Gastrocnemius medialis (tissue), 4 donors: Measurements from ENCODE around the gene THBS3.

Source experiments
- POLR2A ChIP-seq, 2 donors: fragments of 450-650 bp; IDR thresholded peaks; one replicate each; pipeline ENCODE4 v1.6.1; 2017; ENCODE audit warnings: antibody characterized with exemption in 2 of 2, mild to moderate bottlenecking in 2 of 2, moderate library complexity in 2 of 2
- TF ChIP-seq, protein P1 (sequence below), 5 experiments: fragments of 450-650 bp in 3 of 5; fragments of 200-600 bp in 2 of 5; sonication (generic) in 2 of 5; IDR thresholded peaks in 4 of 5; conservative IDR thresholded peaks in 1 of 5; 1 replicate in 4 of 5; 2 replicates in 1 of 5; pipeline ENCODE4 v1.5.1; 2016 to 2019; ENCODE audit warnings: antibody characterized with exemption in 5 of 5, mild to moderate bottlenecking in 3 of 5, moderate library complexity in 3 of 5

DNA sequence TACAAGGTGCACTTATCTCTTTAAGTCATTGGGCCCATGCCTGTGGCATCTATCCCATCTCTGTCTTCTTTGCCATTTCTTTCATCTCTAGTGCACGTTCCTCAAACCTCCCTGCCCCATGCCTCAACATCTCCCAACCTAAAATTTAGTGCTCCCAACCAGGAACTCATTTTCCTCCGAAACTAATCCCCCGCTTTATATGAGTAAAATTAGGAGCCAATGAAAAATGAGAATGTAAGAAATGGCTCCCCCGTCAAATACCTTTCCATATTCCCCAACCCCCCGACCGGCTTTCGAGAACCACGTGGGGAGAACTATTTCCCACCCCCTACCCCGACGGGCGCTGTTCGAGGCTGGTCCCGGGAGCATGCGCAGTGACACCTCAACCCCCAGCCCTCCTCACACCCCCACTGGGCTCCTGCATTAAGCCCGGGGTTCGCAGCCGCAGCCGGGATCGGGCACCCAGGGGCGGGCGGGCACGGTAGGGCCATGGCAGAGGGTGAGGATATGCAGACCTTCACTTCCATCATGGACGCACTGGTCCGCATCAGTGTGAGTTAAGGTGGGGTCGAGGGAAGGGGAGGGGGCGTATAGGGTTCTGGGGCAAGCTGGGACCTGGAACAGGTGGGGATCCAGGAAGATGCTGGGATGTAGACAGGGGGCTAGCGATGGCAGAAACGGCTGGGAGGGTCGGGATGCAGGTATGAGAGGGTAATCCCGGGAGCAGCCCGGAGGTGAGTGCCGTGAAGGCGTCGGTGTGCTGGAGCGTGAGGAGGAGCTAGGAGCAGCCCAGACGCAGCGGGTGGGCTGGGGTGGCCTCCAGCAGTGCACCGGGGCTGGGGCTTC lies 34.0 kb downstream of the THBS3 start, which contains the start of gene TRIM46:
- TF ChIP-seq, protein P1, sequence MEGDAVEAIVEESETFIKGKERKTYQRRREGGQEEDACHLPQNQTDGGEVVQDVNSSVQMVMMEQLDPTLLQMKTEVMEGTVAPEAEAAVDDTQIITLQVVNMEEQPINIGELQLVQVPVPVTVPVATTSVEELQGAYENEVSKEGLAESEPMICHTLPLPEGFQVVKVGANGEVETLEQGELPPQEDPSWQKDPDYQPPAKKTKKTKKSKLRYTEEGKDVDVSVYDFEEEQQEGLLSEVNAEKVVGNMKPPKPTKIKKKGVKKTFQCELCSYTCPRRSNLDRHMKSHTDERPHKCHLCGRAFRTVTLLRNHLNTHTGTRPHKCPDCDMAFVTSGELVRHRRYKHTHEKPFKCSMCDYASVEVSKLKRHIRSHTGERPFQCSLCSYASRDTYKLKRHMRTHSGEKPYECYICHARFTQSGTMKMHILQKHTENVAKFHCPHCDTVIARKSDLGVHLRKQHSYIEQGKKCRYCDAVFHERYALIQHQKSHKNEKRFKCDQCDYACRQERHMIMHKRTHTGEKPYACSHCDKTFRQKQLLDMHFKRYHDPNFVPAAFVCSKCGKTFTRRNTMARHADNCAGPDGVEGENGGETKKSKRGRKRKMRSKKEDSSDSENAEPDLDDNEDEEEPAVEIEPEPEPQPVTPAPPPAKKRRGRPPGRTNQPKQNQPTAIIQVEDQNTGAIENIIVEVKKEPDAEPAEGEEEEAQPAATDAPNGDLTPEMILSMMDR (IDR thresholded peaks at IDR 0.05 in 4 of 5, conservative IDR thresholded peaks at IDR 0.05 in 1 of 5) = no peak
- no peak for TF ChIP-seq POLR2A (IDR thresholded peaks at IDR 0.05)
